HG02623 (cell line): ENCODE results near the gene FMNL3.

Experiments
- ATAC-seq: cut with Tn5 transposase; IDR thresholded peaks from one replicate; pipeline ENCODE4 v1.9.1; 2021; ENCODE audit warnings: moderate library complexity; ENCODE audit not compliant: unreplicated experiment

The FMNL3 gene

DNA sequence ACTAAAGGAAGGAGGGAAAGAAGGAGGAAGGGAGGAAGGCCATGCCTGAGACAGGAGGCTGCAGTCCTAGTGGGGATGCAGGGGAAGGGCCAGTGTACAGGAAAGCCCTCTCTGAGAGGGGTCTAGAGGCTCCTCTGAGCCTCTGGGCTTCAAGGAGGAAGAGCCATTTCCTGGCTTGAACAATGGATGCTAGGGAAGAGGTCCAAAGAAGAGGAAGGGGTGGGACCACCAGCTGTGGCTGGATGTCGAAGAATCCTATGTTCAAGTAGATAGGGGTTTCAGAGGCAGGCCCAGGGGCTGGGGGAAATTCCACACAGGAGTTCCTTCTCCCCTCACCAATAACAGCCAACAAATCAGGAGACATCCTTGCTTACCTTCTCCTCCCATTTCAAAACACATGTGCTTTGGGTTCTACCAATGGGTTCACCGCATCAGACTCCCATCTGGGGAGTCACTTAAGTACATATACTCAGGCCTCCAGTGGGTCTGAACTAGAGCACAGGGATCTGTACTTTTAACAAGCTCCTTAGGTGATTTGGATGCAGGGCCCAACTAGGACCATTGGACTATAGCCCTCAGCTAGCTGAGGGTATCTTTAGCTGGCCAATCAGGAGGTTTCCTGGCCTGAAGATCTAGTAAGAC is 51.5 kb downstream of the FMNL3 start:
- ATAC-seq: no peak

DNA sequence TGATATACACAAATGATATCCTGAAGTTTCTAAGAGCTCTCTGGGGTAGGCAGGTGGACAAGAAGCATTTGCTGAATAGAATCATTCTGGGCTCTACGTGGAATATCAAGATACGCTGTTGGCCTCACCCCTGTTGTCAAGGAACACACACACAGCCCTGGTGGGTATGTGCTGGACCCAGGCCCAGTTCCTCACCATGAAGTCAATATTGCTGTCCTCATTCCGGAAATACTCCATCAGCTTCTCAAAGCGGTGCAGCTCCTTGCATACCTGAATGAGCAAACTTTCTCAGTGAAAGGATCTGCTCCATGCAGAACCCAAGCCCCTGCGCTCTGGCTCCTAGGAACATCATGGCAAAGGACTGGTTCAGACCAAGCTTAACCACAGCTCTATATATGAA is 52.5 kb downstream of the FMNL3 start:
- ATAC-seq: no peak

DNA sequence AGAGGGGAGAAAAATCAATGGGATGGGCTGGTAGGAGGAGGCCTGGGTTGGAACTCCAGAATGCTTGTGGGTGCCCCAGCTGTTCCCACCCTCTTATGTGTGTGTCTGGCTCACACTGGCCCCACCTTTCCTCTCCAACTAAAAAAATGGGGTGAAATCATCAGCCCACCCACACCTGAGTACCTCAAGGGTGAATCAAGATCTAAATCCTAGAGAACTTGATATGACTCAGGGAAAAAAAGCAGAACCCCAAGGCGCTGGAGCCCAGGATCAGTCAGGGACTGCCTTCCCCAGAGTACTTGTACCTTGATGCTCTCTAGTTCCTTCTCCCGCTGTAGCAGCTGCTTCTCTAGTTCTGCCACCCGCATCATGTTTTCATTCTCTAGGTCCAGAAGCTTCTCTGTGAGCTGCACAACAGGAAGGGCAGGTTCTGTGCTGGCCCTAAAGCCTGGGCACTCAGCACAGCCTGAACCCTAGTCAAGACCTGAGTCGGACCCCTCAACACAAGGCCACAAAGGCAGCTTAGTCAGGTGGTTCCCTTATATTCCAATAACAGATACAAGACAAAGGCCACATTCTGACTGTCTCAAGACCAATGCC is 54.2 kb downstream of the FMNL3 start:
- no peak for ATAC-seq

DNA sequence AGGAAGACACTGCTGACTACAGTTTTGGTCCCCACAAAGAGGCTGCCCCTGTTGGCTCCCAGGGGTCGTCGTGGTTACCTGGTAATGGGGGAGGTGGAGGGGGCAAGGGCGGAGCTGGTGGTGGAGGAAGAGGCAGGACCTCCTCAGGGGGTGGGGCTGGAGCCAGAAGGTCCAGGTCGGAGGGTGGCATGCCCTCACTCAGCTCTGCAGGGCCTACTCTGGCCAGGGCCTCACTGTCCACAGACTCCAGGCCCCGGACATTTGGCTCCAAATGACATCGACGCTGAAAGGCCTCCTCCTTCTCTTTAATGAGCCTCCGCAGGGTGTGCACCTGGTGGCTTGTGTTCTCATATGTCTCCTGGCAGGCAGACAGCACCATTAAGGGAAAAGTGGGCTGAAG is 55.4 kb downstream of the FMNL3 start:
- ATAC-seq: no peak

DNA sequence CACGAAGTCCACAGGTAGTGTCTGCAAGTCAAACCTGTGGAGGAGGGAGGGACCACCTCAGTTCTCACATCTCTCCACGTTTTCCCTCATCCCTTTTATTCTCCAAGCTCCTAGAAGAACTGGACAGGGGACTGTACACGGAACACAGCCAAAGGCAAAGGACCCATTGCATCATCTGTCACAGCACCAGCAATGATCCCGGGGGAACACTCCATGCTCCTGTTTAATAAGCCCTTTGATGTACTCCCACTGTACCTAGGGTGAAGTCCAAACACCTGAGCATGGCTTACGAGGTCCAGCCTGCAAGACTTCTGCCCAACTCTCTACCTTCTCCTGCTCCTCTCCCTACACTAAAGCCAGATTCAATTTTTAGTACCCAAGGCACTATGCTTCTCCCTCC is 57.3 kb downstream of the FMNL3 start:
- ATAC-seq: no peak

DNA sequence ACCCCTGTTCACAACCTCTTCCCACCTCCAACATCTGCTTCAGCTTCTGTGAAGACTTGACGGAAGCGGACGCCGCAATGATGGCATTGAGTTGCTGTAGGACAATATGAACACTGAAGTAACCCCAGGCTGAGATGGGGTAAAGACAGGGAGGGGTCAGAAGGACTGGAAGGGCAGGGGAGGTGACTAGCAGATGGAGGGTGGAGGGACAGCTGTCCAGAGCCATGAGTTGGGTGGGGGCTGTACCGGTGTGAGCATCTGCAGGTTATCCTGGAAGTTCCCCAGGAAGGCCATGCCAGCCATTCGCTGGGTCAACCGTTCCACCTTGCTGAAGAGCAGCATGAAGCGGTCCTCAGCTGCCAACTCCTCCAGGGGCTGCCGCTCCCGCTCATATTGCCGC is 57.8 kb downstream of the FMNL3 start:
- no peak for ATAC-seq

DNA sequence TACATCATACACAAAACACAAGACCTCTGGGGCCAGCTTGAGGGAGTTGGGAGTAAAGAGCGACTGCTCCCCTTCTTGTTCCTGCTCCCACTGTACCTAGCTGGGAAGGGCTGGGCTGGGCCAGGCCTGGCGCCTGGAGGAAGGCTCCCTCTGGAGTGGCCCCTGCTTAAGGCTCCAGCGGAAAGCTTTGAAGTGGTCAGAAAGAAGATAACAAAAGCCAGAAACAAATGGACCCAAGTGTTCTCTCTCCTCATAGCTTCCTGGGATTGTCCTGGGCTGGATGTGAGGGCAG is 58.5 kb downstream of the FMNL3 start:
- no peak for ATAC-seq

DNA sequence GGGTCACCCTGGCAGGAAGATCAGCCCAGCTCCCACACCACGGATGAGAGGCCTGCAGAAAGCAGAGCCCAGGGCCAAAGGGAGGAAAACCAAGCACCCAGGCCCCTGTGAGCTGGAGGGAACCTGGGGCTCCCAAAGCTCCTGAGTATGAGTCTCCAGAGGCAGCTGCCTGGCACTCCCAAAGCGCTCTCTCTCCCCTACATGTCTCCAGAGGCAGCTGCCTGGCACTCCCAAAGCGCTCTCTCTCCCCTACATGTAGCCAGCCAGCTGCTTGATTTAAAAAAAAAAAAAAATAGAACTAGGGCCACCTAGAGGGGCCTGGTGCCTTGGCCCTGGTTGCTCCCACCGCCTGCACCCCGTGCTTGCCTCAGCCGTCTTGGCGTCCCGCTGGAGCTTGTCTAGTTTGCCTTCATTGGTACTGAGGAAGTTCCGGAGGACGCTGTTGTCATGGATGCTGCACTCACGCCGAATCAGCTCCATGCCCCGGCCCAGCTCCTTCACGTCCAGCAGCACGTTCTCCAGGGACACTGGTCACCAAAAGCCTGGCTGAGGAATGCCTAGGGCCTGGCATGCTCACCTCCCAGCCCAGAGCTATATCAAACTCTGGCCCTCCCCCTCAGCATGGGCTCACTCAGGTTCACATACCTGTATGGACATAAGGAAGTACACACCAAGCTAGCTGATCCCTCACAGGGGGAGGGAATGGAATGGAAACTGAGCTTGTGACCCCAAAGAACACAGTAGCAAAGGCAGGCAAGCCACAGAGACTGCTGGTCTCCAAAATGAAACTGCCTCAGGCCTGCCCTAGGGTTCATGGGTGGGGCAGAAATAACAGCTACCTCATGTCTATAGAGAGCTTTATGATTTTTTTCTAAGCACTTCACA is 59.1 kb downstream of the FMNL3 start:
- ATAC-seq: no peak

DNA sequence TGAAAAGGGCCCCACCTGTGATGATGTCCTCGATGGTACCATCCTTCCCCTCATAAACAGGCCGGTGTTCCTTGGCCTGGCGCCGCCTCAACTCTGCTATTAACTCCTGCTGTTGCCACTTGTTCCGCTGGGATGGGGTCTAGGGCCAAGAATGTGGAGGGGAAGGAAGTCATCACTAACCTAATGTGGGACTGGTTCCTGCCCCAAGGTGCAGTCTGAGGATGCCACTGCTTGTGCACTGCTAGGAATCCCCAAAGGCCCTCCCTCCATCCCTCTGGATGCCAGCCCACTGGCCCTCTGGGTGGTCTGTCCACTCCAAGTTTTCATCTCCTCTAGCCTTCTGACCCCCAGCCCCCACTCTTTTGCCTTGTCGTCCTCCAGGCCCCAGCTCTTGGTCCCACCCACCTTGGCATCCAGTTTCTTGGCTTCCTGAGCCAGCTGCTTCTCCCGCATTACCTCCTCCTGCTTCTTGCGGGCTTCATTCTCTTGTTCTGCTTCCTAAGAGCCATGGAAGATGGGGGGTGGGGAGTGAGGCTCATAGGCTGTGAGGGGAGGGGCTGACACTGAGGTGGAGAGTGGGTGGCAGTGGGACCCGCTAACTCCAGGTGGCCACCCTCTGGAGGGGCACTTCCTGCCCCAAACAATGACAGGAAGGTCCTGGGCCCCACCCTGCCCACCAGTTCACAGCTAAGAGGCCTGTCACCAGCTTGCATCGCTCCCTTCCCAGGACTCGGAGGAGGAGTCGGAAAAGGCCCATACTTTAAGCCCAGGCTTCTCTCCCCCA is 60.1 kb downstream of the FMNL3 start:
- no peak for ATAC-seq

DNA sequence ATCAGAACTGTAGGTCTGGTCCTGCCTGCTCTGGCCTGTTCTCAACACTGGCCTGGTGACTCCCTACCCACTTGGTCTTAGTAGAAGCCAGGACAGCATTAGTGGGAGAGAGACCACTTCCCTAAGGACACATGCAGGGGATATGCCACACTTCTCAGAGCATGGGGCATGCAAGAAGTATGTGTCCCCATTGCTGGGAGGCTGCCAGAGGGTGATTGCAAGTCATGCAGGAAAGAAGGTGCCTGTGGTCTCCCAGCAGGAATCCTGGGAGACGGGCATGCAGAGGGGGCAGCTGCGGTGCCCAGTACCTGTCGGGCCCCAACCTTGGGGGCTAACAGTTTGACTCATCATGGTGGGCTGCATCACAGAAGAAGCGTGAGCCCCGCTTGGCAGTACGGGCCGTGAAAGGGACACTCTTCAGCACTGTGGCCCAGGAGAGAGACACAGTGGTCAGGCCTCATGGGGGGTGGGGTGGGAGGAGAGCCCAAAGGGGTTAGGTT is 60.8 kb downstream of the FMNL3 start:
- ATAC-seq: no peak

DNA sequence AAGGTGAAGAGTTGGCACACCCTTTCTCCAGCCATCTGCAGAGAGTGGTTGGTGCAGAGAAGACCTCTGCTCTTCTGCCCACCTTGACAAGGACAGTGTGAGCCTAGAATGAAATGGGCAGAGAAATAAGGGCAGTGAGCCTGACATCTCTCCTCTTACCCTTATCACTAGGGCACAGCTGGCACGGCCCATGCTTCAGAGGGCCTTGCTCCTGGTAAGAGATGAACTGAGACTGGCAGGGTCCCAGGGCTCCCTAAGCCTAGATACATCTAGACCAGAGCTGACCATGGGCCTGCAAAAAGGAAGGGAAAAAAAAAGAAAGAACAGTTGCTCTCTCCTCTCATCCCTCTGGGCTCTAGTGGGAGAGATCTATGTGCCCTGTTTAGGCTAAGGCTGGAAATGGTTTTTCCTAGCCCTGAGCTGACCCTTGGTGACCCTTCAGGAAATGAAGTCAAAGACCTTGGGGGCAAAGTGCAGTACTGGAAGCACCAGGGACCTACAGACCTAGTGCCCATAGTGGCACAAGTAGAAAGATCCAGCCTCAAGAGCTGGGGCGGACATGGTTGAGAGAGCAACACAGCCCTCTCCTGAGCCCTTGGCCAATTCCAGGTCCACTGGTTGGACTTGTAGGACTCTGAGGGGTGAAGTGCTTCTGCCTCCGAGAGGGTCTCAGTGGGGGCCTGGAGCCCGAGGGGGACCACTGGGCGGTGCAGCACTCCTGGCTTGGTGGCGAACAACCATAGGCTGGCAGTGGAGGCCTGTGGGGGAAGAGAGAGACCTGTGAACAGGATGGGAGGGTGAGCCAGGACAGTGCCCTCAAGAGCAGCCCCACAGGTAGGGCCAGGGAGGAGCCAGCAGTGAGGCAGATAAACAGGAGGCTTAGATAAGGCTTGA is 61.8 kb downstream of the FMNL3 start:
- ATAC-seq: no peak

DNA sequence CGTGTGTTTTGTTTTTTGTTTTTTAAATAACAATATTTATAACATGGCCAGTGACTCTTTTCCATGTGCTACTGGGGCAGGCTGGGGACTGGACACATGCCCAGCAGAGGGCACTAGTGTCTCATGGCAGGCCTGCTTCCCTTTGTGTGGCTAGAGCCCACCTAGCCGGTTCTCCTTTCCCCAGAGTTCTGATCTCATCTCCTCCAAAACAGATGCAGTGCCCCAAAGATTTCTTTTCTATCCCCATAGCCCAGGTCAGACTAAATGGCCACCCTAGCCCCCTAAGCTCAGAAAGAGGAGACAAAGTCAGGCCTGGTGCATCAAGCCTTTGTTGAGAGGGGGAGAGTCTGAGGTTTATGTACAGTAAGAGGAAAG is 62.6 kb downstream of the FMNL3 start:
- no peak for ATAC-seq

DNA sequence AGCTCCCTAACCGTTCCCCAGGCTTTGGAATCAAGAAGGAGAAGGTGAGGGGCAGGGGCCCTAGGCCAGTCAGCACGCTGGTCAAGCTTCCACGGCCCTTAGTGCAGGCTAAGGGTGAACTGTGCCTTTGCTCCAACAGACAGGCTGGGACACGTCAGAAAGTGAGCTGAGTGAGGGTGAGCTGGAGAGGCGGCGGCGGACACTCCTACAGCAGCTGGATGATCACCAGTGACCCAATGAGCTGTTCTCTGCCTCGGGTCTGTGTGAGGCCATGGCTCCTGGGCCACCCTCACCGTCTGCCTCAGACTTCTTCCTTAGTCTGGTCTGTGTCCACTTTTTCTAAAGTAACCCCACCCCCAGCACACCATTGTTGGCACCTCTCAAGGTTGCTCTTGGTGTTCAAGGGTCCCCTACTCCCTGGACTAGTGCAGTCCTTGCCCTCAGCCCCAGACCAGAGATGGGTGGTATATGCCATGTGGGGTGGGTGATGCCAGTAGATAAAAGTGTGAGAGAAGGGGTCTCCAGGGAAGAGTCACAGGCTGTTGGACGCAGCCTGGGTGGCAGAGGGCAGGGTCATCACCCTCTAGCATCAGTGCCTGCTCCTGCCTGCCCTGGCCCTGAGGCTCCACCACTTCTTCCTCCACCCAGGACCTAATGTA is 63.1 kb downstream of the FMNL3 start:
- no peak for ATAC-seq

DNA sequence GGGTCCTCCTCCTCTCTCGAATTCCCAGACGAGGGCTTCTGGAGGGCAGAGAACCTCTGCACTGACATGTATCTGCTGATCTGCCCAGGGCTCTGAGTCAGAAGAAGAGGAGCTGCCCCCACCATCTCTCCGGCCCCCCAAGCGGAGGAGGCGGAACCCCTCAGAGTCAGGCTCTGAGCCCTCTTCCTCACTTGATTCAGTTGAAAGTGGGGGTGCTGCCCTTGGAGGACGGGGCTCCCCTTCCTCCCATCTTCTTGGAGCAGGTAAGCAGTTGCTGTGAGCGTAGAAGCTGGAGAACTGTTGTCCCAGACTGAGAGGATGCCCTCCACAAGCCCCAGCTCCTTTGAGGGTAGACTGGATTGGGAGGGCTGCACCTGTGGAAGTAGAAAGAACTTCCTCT is 64.1 kb downstream of the FMNL3 start:
- no peak for ATAC-seq

DNA sequence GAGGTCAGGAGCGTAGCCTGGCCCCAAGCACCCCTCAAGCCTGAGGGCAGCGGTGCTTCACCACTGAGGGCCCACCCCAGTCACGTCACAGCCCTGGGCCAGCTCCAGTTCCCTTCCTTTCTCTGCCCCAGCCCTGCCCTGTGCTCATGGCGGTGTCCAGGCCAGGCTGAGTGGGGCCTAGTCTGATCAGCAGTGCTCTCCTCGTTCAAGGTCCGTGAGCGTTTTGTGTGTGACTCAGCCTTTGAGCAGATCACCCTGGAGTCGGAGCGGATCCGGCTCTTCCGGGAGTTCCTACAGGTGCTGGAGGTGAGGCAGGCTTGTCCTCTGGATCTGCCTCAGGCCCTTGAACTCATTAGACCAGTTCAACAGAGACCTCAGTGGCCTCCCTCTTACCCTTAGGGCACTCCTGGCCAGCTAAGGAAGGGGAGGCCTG is 64.8 kb downstream of the FMNL3 start:
- ATAC-seq: no peak

DNA sequence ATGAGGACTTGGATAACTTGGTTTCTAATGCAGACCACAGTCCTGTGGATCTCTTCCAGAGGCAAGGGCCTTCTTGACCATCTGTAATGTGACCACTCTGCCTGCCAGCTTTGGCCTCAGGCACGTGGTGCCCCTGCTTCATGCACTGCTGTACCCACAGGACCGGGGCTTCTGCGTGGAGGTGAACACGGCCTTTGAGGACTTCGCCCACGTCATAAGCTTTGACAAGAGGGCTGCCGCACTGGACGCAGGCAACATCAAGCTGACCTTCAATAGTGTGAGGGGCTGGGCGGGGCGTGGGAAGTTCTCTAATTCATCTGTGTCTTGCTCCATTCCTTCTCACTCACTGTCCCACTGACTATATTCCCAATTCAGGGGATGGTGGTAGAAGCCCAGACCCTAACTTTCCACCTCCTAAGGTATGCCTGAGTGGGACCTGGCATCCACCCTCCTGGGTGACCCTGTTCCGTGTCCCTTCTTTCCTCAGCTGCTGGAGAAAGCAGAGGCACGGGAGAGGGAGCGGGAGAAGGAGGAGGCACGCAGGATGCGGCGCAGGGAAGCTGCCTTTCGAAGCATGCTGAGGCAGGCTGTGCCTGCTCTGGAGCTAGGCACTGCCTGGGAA is 65.3 kb downstream of the FMNL3 start:
- ATAC-seq: no peak

DNA sequence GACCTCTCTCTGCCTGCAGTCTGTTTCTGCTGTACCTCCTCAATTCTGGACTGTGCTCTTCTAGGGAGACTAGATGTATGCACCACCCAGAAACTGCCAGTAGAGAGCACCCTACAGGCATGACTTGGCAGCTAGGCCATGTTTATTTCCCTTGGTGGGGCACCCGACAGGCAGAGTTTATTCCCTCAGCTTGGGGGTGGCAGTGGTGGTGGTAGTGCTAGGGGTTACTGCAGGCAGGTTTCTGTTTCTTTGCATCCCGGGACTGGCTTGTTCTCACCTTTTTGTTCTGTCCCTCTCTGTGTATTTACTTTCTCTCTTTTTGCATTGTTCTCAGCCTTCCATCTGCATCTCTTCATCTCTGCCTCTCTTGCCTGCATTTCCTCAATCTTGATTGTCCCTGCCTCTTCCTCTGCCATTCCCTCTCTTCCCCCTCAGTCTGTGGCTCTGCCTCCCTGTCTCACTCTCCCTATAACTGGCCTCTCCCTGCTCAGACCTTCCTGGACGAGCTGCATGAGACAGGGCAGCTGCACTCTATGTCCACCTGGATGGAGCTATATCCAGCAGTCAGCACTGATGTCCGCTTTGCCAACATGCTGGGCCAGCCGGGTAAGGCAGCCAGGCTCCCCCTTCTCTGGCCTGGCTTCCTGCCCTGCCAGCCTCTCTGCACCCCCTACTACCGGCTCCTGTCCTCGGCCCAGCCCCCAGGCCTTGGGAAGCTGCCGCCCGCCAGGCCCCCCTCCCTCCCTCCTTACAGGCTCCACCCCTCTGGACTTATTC is 70.0 kb downstream of the FMNL3 start:
- ATAC-seq: peak; percentile 45

DNA sequence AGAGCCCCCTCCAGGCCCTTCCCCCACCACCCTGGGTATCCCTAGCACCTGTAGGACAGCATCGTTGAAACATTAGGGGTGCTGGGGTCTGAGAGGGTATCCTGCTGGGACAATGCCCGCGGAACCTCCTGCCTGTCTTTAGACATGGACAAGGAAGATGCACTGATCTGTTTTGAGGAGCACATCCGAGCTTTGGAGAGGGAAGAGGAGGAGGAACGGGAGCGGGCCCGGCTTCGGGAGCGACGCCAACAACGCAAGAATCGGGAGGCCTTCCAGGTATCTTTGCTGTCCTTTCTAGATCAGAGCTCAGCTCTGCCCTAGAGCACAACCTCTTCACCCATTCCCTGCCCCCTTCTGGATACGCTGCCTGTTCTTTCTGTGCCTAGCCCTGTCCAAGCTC is 70.6 kb downstream of the FMNL3 start:
- no peak for ATAC-seq

DNA sequence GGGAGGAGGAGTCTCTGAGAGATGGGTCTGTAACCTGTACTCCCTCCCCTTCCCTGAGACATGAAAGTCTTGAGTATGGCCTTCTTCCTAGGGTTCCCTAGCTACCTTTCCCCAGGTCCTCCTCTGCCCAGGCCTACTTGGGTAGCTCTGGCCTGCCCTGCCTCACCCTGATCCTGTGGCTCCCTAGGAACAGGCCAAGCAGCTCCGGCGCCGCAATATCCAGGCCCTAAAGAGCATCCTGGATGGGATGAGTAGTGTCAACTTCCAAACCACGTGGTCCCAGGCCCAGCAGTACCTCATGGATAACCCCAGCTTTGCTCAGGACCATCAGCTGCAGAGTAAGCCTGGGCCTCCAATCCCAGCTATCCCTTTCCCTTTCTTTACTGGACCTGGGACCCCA is 71.5 kb downstream of the FMNL3 start:
- ATAC-seq: no peak
